HL-60 (cell line): Measurements from ENCODE around the gene TBX21.

ENCODE experiments used
- CTCF ChIP-seq: IDR thresholded peaks from one replicate; pipeline ENCODE4 v1.5.1; 2011; ENCODE audit warnings: low read length, control low read depth, inconsistent platforms; ENCODE audit not compliant: insufficient read depth
- POLR2AphosphoS5 ChIP-seq: IDR thresholded peaks from 2 replicates; pipeline ENCODE4 v1.6.1; 2012; ENCODE audit warnings: low read depth

DNA sequence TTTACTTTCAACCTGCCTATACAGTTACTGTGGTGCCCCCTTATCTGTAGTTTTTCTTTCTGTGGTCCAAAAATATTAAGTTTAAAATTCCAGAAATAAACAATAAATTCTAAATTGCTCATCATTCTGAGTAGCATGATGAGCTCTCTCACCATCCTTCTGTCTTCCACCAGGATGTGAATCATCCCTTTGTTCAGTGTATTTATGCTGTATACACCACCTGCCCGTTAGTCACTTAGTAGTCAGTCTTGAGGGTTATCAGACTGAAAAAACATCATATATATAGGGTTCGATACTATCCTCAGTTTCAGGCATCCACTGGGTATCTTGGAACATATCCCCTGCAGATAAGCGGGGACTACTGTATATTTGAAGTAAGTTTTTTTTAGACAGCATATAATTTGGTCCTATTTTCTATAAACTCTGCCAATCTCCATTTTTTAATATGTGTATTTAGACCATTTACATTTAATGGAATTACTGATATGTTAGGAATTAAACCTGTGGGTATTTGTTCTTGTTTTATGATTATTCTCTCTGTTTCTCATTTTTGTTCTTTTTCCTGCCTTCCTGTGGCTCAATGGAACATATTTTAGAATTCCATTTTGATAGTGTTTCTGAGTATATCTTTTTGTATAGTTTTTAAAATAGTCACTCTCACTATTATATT lies 31.0 kb downstream of the TBX21 start:
- TF ChIP-seq CTCF, result no peak
- TF ChIP-seq POLR2AphosphoS5, result no peak
